H1 (cell line): ENCODE results near the gene TDRD5. TPM values are rescaled to one million over a fixed set of nuclear protein-coding genes. Genes with fewer than 3 reads are reported as not detected.

Source experiments
- CTCF ChIA-PET: fragments of 300-600 bp; sonication (Branson Sonifier 250); formaldehyde crosslinking; loops from one replicate; lab custom pipeline; 2021; ENCODE audit not compliant: partially characterized antibody; lab: Charles Lee
- POLR2A ChIA-PET: fragments of 300-600 bp; sonication (Branson Sonifier 250); formaldehyde crosslinking; loops from one replicate; lab custom pipeline; 2021; ENCODE audit warnings: inconsistent platforms; ENCODE audit not compliant: partially characterized antibody; lab: Charles Lee
- DNase-seq, 2 experiments: peaks; one replicate each; pipeline versions ENCODE4 v3.0.0 to v3.0.0-alpha.2; 2010 to 2022; ENCODE audit warnings: low spot score in 2 of 2, low read depth in 1 of 2, mixed read lengths in 1 of 2
- FAIRE-seq: peaks from 2 replicates; lab custom pipeline; 2011; peaks lifted over from hg19 to GRCh38; lab: Jason Lieb, UNC
- H2AFZ ChIP-seq: 2 replicates; pipeline ENCODE4 v1.8.1; 2012; ENCODE audit warnings: low read length, inconsistent platforms
- H2AK5ac ChIP-seq: 2 replicates; pipeline ENCODE4 v1.6.1; 2013; ENCODE audit warnings: low read depth, low read length
- H2BK120ac ChIP-seq: replicated peaks from 2 replicates; pipeline ENCODE3; 2013; ENCODE audit warnings: low read depth, low read length, inconsistent platforms
- H2BK12ac ChIP-seq: 2 replicates; pipeline ENCODE4 v1.6.1; 2013; ENCODE audit warnings: low read depth, low read length
- H2BK15ac ChIP-seq: 2 replicates; pipeline ENCODE4 v1.6.1; 2013; ENCODE audit warnings: low read length
- H2BK20ac ChIP-seq: 2 replicates; pipeline ENCODE4 v1.6.1; 2013; ENCODE audit warnings: low read length
- H2BK5ac ChIP-seq: 2 replicates; pipeline ENCODE4 v1.6.1; 2013; ENCODE audit warnings: low read depth, low read length
- H3K14ac ChIP-seq: 2 replicates; pipeline ENCODE4 v1.6.1; 2013; ENCODE audit warnings: inconsistent platforms; ENCODE audit not compliant: insufficient read length
- H3K18ac ChIP-seq: 2 replicates; pipeline ENCODE4 v1.6.1; 2013; ENCODE audit warnings: low read length; ENCODE audit errors: extremely low read depth
- H3K23ac ChIP-seq: 2 replicates; pipeline ENCODE4 v1.6.1; 2013; ENCODE audit warnings: inconsistent platforms; ENCODE audit not compliant: insufficient read length
- H3K23me2 ChIP-seq: 2 replicates; pipeline ENCODE4 v1.6.1; 2013; ENCODE audit warnings: low read depth, low read length
- H3K27ac ChIP-seq: 2 replicates; pipeline ENCODE4 v1.6.1; 2011; ENCODE audit warnings: low read depth, low read length, inconsistent platforms
- H3K27me3 ChIP-seq, 4 experiments: replicated peaks in 1 of 4; 1 replicate in 1 of 4; 2 replicates in 3 of 4; pipeline versions ENCODE4 v1.6.1 to v1.8.1; 2011 to 2013; ENCODE audit warnings: low read length in 3 of 4, mild to moderate bottlenecking in 3 of 4, inconsistent platforms in 2 of 4, mixed read lengths in 2 of 4, moderate library complexity in 1 of 4; ENCODE audit not compliant: control insufficient read depth in 3 of 4, insufficient read depth in 3 of 4; ENCODE audit errors: extremely low read depth in 1 of 4
- H3K36me3 ChIP-seq, 4 experiments: 2 replicates each; pipeline versions ENCODE4 v1.6.1 to v1.8.1; 2011 to 2013; ENCODE audit warnings: mild to moderate bottlenecking in 4 of 4, low read length in 3 of 4, moderate library complexity in 2 of 4, control low read depth in 1 of 4, inconsistent platforms in 1 of 4; ENCODE audit not compliant: insufficient read depth in 4 of 4, control insufficient read depth in 2 of 4
- H3K4ac ChIP-seq: replicated peaks from 2 replicates; pipeline ENCODE3; 2013; ENCODE audit warnings: low read length, low read depth, mixed read lengths, inconsistent platforms; ENCODE audit not compliant: insufficient read length
- H3K4me1 ChIP-seq, 4 experiments: replicated peaks in 1 of 4; 1 replicate in 1 of 4; 2 replicates in 3 of 4; pipeline versions ENCODE4 v1.6.1 to v1.8.1; 2011 to 2013; ENCODE audit warnings: low read length in 3 of 4, inconsistent platforms in 2 of 4, mixed read lengths in 1 of 4; ENCODE audit not compliant: insufficient read depth in 4 of 4, control insufficient read depth in 3 of 4
- H3K4me2 ChIP-seq, 2 experiments: 2 replicates each; pipeline versions ENCODE4 v1.6.1 to v1.8.1; 2011 to 2013; ENCODE audit warnings: low read depth in 2 of 2, low read length in 2 of 2, control low read depth in 1 of 2, inconsistent platforms in 1 of 2, mild to moderate bottlenecking in 1 of 2; ENCODE audit not compliant: insufficient read depth in 1 of 2
- H3K4me3 ChIP-seq, 4 experiments: fragments of 200-600, 300-600 bp in 1 of 4; sonication (generic), shearing (Covaris generic), sonication (Bioruptor Twin) in 1 of 4; 2 replicates each; pipeline versions ENCODE4 v1.5.1 to v1.8.1; 2011 to 2016; ENCODE audit warnings: low read length in 4 of 4, low read depth in 3 of 4, control low read depth in 2 of 4, inconsistent platforms in 2 of 4, mild to moderate bottlenecking in 2 of 4, mixed read lengths in 1 of 4, moderate library complexity in 1 of 4; ENCODE audit not compliant: insufficient read depth in 2 of 4; ENCODE audit errors: extremely low read depth in 1 of 4
- H3K56ac ChIP-seq: replicated peaks from 2 replicates; pipeline ENCODE3; 2013; ENCODE audit warnings: low read depth, mild to moderate bottlenecking, mixed read lengths, low read length, inconsistent platforms; ENCODE audit not compliant: insufficient read length
- H3K79me1 ChIP-seq: 2 replicates; pipeline ENCODE4 v1.6.1; 2013; ENCODE audit warnings: low read depth, low read length, control low read depth
- H3K79me2 ChIP-seq, 2 experiments: 2 replicates each; pipeline versions ENCODE4 v1.6.1 to v1.8.1; 2012 to 2013; ENCODE audit warnings: low read length in 2 of 2, mild to moderate bottlenecking in 2 of 2, inconsistent platforms in 1 of 2; ENCODE audit not compliant: insufficient read depth in 2 of 2, control insufficient read depth in 1 of 2
- H3K9ac ChIP-seq, 4 experiments: replicated peaks in 1 of 4; 1 replicate in 1 of 4; 2 replicates in 3 of 4; pipeline versions ENCODE4 v1.6.1 to v1.8.1; 2011 to 2013; ENCODE audit warnings: low read depth in 3 of 4, low read length in 3 of 4, control low read depth in 2 of 4, mild to moderate bottlenecking in 2 of 4, moderate library complexity in 2 of 4, inconsistent platforms in 1 of 4; ENCODE audit errors: extremely low read depth in 1 of 4
- H3K9me3 ChIP-seq, 2 experiments: 2 replicates each; pipeline versions ENCODE4 v1.6.1 to v1.8.1; 2012 to 2013; ENCODE audit warnings: mild to moderate bottlenecking in 2 of 2, moderate library complexity in 2 of 2, control low read depth in 1 of 2, inconsistent platforms in 1 of 2, low read depth in 1 of 2, low read length in 1 of 2, mixed read lengths in 1 of 2; ENCODE audit not compliant: insufficient read depth in 2 of 2
- H4K20me1 ChIP-seq, 2 experiments: replicated peaks in 1 of 2; 2 replicates each; pipeline versions ENCODE3 to v1.8.1; 2011 to 2013; ENCODE audit warnings: inconsistent platforms in 2 of 2, low read length in 2 of 2, mild to moderate bottlenecking in 1 of 2; ENCODE audit not compliant: insufficient read depth in 2 of 2, control insufficient read depth in 1 of 2
- H4K5ac ChIP-seq: 2 replicates; pipeline ENCODE4 v1.6.1; 2013; ENCODE audit warnings: low read length, low read depth, mixed read lengths, inconsistent platforms; ENCODE audit not compliant: insufficient read length
- H4K8ac ChIP-seq: 2 replicates; pipeline ENCODE4 v1.8.0; 2013; ENCODE audit warnings: mild to moderate bottlenecking, moderate library complexity, low read length, inconsistent platforms; ENCODE audit not compliant: insufficient read depth; ENCODE audit errors: extremely low read depth
- H4K91ac ChIP-seq: replicated peaks from 2 replicates; pipeline ENCODE3; 2013; ENCODE audit warnings: low read length, mixed read lengths, inconsistent platforms; ENCODE audit not compliant: insufficient read length
- CTBP2 ChIP-seq: IDR thresholded peaks from 2 replicates; pipeline ENCODE4 v1.7.0; 2011; ENCODE audit warnings: borderline replicate concordance, mild to moderate bottlenecking, moderate library complexity, mixed read lengths, low read length; ENCODE audit not compliant: insufficient read depth, insufficient read length
- CTCF ChIP-seq, 3 experiments: IDR thresholded peaks; 1 replicate in 2 of 3; 2 replicates in 1 of 3; pipeline versions ENCODE4 v1.5.1 to v1.6.1; 2011; ENCODE audit warnings: low read length in 3 of 3, mild to moderate bottlenecking in 3 of 3, inconsistent platforms in 2 of 3, low read depth in 1 of 3, moderate library complexity in 1 of 3; ENCODE audit not compliant: insufficient read depth in 1 of 3; ENCODE audit errors: control extremely low read depth in 1 of 3
- EP300 ChIP-seq, 2 experiments: IDR thresholded peaks; 1 replicate in 1 of 2; 2 replicates in 1 of 2; pipeline ENCODE4 v1.6.1; 2011 to 2012; ENCODE audit warnings: low read depth in 2 of 2, low read length in 2 of 2, mild to moderate bottlenecking in 2 of 2, borderline replicate concordance in 1 of 2, inconsistent platforms in 1 of 2, moderate library complexity in 1 of 2
- EZH2 ChIP-seq: fragments of 200-600 bp; sonication (generic); IDR thresholded peaks from 2 replicates; pipeline ENCODE4 v1.7.1; 2012; ENCODE audit warnings: low read depth, mild to moderate bottlenecking, moderate library complexity, low read length, inconsistent platforms; ENCODE audit not compliant: severe bottlenecking
- KDM4A ChIP-seq: IDR thresholded peaks from one replicate; pipeline ENCODE4 v1.7.1; 2012; ENCODE audit warnings: low read depth, mild to moderate bottlenecking, moderate library complexity, low read length, inconsistent platforms; ENCODE audit not compliant: severe bottlenecking
- NANOG ChIP-seq: IDR thresholded peaks from 2 replicates; pipeline ENCODE4 v1.6.1; 2011; ENCODE audit warnings: low read length, low read depth, mild to moderate bottlenecking, inconsistent platforms; ENCODE audit not compliant: insufficient read depth, poor library complexity, severe bottlenecking
- PHF8 ChIP-seq: fragments of 200-600 bp; sonication (generic); conservative IDR thresholded peaks from 2 replicates; pipeline ENCODE4 v1.7.1; 2012; ENCODE audit warnings: low read depth, mild to moderate bottlenecking, inconsistent platforms, low read length, moderate library complexity
- POLR2A ChIP-seq, 2 experiments: IDR thresholded peaks; 1 replicate in 1 of 2; 2 replicates in 1 of 2; pipeline ENCODE4 v1.6.1; 2011; ENCODE audit warnings: low read depth in 2 of 2, low read length in 2 of 2, mild to moderate bottlenecking in 2 of 2; ENCODE audit errors: control extremely low read depth in 1 of 2
- POLR2AphosphoS5 ChIP-seq: IDR thresholded peaks from 2 replicates; pipeline ENCODE4 v1.6.1; 2011; ENCODE audit warnings: low read depth, low read length
- RAD21 ChIP-seq, 2 experiments: IDR thresholded peaks in 1 of 2; conservative IDR thresholded peaks in 1 of 2; 2 replicates each; pipeline ENCODE4 v1.6.1; 2011; ENCODE audit warnings: low read depth in 2 of 2, low read length in 2 of 2, improper control_type of control experiment in 1 of 2, inconsistent platforms in 1 of 2, mild to moderate bottlenecking in 1 of 2, moderate library complexity in 1 of 2
- polyA plus RNA-seq, 7 experiments: library from polyadenylated mRNA; depleted of rRNA in 3 of 7; stranded (reverse) in 5 of 7; unstranded in 2 of 7; fragments of >200 nt in 5 of 7; fragments of 200-250 nt in 2 of 7; gene quantifications; 1 replicate in 5 of 7; 2 replicates in 1 of 7; 4 replicates in 1 of 7; pipeline versions ENCODE4 v1.2.1 to v1.2.3, GENCODE V29; 2011 to 2013; ENCODE audit warnings: missing spikeins in 2 of 7, mixed read lengths in 2 of 7
- total RNA-seq: library from RNA; stranded (reverse); fragmentation: NEBNext Ultra II Directional; extraction: Animal tissue kit (Norgen Biotek cat#: 25700); gene quantifications from 2 replicates; pipeline ENCODE4 v1.2.1, GENCODE V29; 2021

TDRD5 gene
- total and polyA plus RNA-seq, 2 of the 8 experiments (the other 6 are each of a cell fraction or from before 2014, with no cell fraction given), result 0.53 to 1.4 TPM

GRCh38 chr1:179599623-179600249 is 8.1 kb downstream of the TDRD5 start:
- no peak overlapping the region for H2BK120ac ChIP-seq
- no peaks in the 10 kb centered on the region for H3K23me2 ChIP-seq
- ChIA-PET CTCF (interaction anchor here (0.6 to 2.1 kb wide), 12 partner anchors 9 to 348 kb away, joined by 3 to 6 read pairs (median 3); no protein-coding TSS in a partner anchor), POLR2A (no interaction called here)
- no peak overlapping the region for H3K14ac ChIP-seq
- no peak overlapping the region for H2BK12ac ChIP-seq
- H2AFZ ChIP-seq, result no peak overlapping the region
- H3K36me3 ChIP-seq, result no peaks in the 10 kb centered on the region
- no peaks in the 10 kb centered on the region for H3K9me3 ChIP-seq
- H3K27me3 ChIP-seq, result no peaks in the 10 kb centered on the region
- no peak overlapping the region for H4K5ac ChIP-seq
- H2AK5ac ChIP-seq, result no peak overlapping the region
- H3K18ac ChIP-seq, result no peak overlapping the region
- H4K20me1 ChIP-seq, result no peaks in the 10 kb centered on the region
- no peak overlapping the region for H3K4ac ChIP-seq
- no peaks in the 10 kb centered on the region for H3K79me2 ChIP-seq
- no peak overlapping the region for H3K9ac ChIP-seq
- FAIRE-seq (peak; percentile 32), DNase-seq (no peak)
- no peak overlapping the region for H3K23ac ChIP-seq
- H2BK20ac ChIP-seq, result no peak overlapping the region
- no peaks in the 10 kb centered on the region for H3K79me1 ChIP-seq
- H3K27ac ChIP-seq, result no peak overlapping the region
- H3K4me2 ChIP-seq, result no peak overlapping the region
- no peak overlapping the region for H3K4me3 ChIP-seq
- H3K4me1 ChIP-seq, result no peaks in the 10 kb centered on the region
- no peak overlapping the region for H2BK15ac ChIP-seq
- no peak overlapping the region for H3K56ac ChIP-seq
- no peak overlapping the region for H4K8ac ChIP-seq
- no peak overlapping the region for H2BK5ac ChIP-seq
- no peak overlapping the region for H4K91ac ChIP-seq
- TF ChIP-seq RAD21 (IDR thresholded peaks at IDR 0.05 in 1 of 2, conservative IDR thresholded peaks at IDR 0.05 in 1 of 2; ENCODE audit: low read depth in 2 of 2, low read length in 2 of 2) (peak; percentile 44 to 61), POLR2A (IDR thresholded peaks at IDR 0.05; ENCODE audit: control extremely low read depth in 1 of 2, low read depth in 2 of 2, low read length in 2 of 2) (no peak), POLR2AphosphoS5 (no peak), CTCF (IDR thresholded peaks at IDR 0.05; ENCODE audit: control extremely low read depth in 1 of 3, insufficient read depth in 1 of 3, low read depth in 1 of 3, low read length in 3 of 3) (peak in 2 of 3 experiments; percentile 15 to 51; a peak in 2 of 4 replicates), EZH2 (no peak), EP300 (IDR thresholded peaks at IDR 0.05; ENCODE audit: borderline replicate concordance in 1 of 2, low read depth in 2 of 2, low read length in 2 of 2) (no peak), KDM4A (no peak), CTBP2 (no peak), PHF8 (no peak), NANOG (no peak)
